GM12865 (cell line): Measurements from ENCODE around the gene RTN4.

Source experiments
- DNase-seq: peaks from one replicate; pipeline ENCODE4 v3.0.0; 2010; ENCODE audit warnings: low read depth
- H3K4me3 ChIP-seq: 2 replicates; pipeline ENCODE4 v1.5.1; 2011; ENCODE audit warnings: mild to moderate bottlenecking, low read depth, low read length, control low read depth
- CTCF ChIP-seq: IDR thresholded peaks from 2 replicates; pipeline ENCODE4 v1.5.1; 2011; ENCODE audit warnings: low read length, control low read depth, low read depth, inconsistent platforms; ENCODE audit not compliant: insufficient read depth; ENCODE audit errors: missing control alignments

Gene RTN4

DNA sequence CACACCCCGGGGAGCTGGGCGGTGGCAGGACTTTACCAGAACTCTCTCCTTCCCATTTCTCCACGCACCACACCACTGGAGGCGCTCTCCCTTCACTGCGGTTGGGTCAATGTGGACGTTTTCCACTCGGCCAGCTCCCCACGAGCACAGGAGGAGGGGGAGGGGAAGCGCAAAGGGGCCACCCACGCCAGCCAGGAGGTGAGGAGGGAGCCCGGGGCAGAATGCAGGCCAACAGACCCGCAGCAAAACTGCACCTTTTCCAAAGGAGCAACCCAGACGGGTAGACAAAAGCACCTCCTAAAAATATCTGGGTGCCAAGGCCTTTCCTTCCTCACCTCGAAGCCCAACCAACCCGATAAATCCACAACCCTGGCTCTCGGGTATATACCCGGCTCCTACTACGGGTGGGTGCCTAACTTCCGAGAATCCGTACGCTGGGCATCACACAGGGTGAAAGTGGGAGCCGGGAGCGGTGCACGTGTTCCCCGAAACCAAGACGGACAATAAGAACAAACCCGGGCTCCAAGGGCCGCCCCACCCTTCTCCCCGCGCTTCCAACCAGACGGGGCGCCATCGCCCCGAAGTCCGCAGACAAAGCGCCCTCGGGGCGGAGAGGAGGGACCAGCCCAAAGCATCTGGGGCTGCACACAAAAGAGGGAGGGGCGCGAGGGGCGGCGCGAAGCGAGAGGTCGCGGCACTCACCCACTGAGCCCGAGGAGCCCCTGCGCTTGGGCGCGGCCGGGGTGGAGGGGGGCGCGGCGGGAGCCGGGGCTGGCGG is 1.0 kb downstream of the RTN4 start:
- H3K4me3 ChIP-seq = peak overlapping the region; percentile 81
- TF ChIP-seq CTCF = peak; percentile 61
- DNase-seq = peak; percentile 77

DNA sequence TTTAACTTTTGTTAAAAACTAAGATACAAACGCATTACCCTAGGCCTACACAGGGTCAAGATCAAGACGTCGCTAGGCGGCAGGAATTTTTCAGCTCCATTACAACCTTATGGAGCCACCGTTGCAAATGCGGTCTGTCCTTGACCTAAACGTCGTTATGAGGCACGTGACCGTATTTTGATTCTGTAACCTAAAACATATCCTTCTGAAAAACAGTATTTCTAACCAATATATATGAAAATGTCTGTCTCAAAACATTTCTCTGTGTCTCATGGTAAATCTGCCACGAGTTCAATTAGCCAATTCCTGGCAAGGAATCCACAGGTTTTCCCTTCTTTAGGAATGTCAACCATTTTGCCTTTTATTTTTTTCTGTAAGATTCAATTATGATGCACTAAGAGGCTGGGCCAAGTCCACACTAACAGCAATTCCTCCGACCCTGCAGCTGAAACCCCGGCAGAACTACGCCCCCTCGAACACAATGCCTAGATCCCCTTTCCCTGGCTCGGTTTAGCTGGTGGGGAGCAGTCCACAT is 1.7 kb downstream of the RTN4 start:
- TF ChIP-seq CTCF = no peak
- peak overlapping the region; percentile 81 for H3K4me3 ChIP-seq
- peak; percentile 39 for DNase-seq

DNA sequence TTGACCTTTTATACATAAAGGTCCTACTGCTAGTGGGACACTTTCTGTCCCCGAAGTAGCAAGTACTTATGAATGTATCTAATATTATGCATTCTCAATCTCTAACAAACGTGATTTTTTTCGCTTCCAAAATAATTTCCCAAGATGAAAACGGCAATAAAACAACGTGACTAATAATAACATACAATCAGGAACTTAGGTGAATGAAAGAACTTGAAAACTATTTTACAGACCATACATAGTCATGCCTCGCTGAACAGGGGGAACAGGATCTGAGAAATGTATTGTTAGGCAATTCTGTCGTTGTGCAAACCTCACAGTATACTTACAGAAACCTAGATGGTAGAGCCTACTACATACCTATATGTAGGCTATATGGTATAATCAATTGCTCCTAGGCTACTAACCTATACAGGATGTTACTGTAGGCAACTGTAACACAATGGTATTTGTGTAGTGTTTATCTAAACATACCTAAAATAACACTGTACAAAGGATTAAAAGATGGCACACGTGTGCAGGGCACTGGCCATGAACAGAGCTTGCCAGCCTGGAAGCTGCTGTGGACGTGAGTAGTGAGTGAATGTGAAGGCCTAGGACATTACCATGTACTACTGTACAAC is 2.5 kb downstream of the RTN4 start:
- no peak for TF ChIP-seq CTCF
- DNase-seq = peak; percentile 57
- H3K4me3 ChIP-seq = peak overlapping the region; percentile 81

GRCh38 chr2:55045780-55046179 is 4.5 kb downstream of the RTN4 start:
- DNase-seq = no peak
- H3K4me3 ChIP-seq = no peak overlapping the region
- no peak for TF ChIP-seq CTCF

- DNase-seq = no peak
- TF ChIP-seq CTCF = no peak
These were observed 6.4 kb downstream of the RTN4 start for GRCh38 chr2:55043841-55044240.

DNA sequence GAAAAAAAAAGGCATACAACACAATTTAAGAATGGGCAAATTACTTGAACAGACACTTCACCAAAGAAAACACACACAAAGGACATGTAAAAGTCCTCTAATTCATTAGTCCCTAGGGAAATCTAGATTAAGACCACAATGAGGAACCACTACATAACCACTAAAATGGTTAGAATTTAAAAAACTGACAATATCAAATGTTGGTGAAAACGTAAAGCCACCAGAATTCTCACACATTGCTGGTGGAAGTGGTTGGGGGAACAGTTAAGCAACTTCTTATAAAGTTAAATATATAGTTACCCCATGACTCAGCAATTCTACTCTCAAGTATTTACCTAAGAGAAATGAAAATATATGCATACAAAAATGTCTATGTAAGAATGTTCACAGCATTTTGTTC is 11.8 kb downstream of the RTN4 start:
- no peak overlapping the region for H3K4me3 ChIP-seq
- no peak for DNase-seq
- TF ChIP-seq CTCF = no peak

More at GRCh38 chr2:55043841-55044240, 6.4 kb downstream of the RTN4 start:
- H3K4me3 ChIP-seq = no peak overlapping the region
